HepG2 (cell line): ENCODE results near the gene UBAP1L. TPM values are rescaled to one million over a fixed set of nuclear protein-coding genes. Genes with fewer than 3 reads are reported as not detected.
A peak's percentile ranks its signal among the peaks of the same experiment; 100 is the strongest.

Experiments used
- ARID4A ChIP-seq: sonication (generic); formaldehyde crosslinking; IDR thresholded peaks from 2 replicates; pipeline ENCODE4 v1.5.0; 2020; ENCODE audit warnings: mild to moderate bottlenecking, missing genetic modification reagents, borderline replicate concordance
- FOXO4 ChIP-seq: sonication (generic); formaldehyde crosslinking; conservative IDR thresholded peaks from 2 replicates; pipeline ENCODE4 v1.8.1; 2023; ENCODE audit warnings: missing genetic modification reagents
- HOXA3 ChIP-seq: sonication (generic); formaldehyde crosslinking; IDR thresholded peaks from 2 replicates; pipeline ENCODE4 v1.5.0; 2020; ENCODE audit warnings: missing genetic modification reagents
- KLF16 ChIP-seq, 2 experiments: sonication (generic) in 1 of 2; formaldehyde crosslinking in 1 of 2; IDR thresholded peaks; 2 replicates each; pipeline versions ENCODE4 v1.6.1 to v1.8.0; 2016 to 2023; ENCODE audit warnings: missing genetic modification reagents in 2 of 2, missing compliant biosample characterization in 1 of 2
- MAX ChIP-seq: IDR thresholded peaks from 2 replicates; pipeline ENCODE4 v1.6.1; 2012; ENCODE audit warnings: inconsistent platforms
- MXD4 ChIP-seq: IDR thresholded peaks from 2 replicates; pipeline ENCODE4 v1.6.1; 2016; ENCODE audit warnings: mild to moderate bottlenecking, missing biosample characterization, missing genetic modification reagents
- PHF21A ChIP-seq: sonication (generic); formaldehyde crosslinking; IDR thresholded peaks from 2 replicates; pipeline ENCODE4 v1.5.0; 2020; ENCODE audit warnings: mild to moderate bottlenecking, missing genetic modification reagents
- SPEN ChIP-seq: sonication (generic); formaldehyde crosslinking; IDR thresholded peaks from 2 replicates; pipeline ENCODE4 v1.5.1; 2020; ENCODE audit warnings: low read depth, mild to moderate bottlenecking, missing genetic modification reagents
- TBX2 ChIP-seq: sonication (generic); formaldehyde crosslinking; IDR thresholded peaks from 2 replicates; pipeline ENCODE4 v1.5.0; 2020; ENCODE audit warnings: missing genetic modification reagents, mild to moderate bottlenecking, borderline replicate concordance
- ZIK1 ChIP-seq: sonication (generic); formaldehyde crosslinking; IDR thresholded peaks from 2 replicates; pipeline ENCODE4 v1.5.0; 2020; ENCODE audit warnings: mild to moderate bottlenecking, low read depth, missing genetic modification reagents, borderline replicate concordance
- ZKSCAN8 ChIP-seq: IDR thresholded peaks from 2 replicates; pipeline ENCODE4 v1.6.1; 2016; ENCODE audit warnings: borderline replicate concordance, missing genetic modification reagents, missing compliant biosample characterization
- ZNF251 ChIP-seq: sonication (generic); formaldehyde crosslinking; IDR thresholded peaks from 2 replicates; pipeline ENCODE4 v1.9.0; 2021; ENCODE audit warnings: mild to moderate bottlenecking, missing genetic modification reagents
- ZNF605 ChIP-seq: sonication (generic); formaldehyde crosslinking; IDR thresholded peaks from 2 replicates; pipeline ENCODE4 v1.8.0; 2022; ENCODE audit warnings: mild to moderate bottlenecking, missing genetic modification reagents
- ZNF687 ChIP-seq: sonication (generic); formaldehyde crosslinking; IDR thresholded peaks from 2 replicates; pipeline ENCODE4 v1.5.1; 2020; ENCODE audit warnings: mild to moderate bottlenecking, missing genetic modification reagents, moderate library complexity
- ZNF782 ChIP-seq: sonication (generic); formaldehyde crosslinking; IDR thresholded peaks from 2 replicates; pipeline ENCODE4 v1.4.0; 2020; ENCODE audit warnings: missing genetic modification reagents, mild to moderate bottlenecking, borderline replicate concordance
- ZNF788 ChIP-seq: sonication (generic); formaldehyde crosslinking; IDR thresholded peaks from 2 replicates; pipeline ENCODE4 v1.5.0; 2020; ENCODE audit warnings: mild to moderate bottlenecking, missing genetic modification reagents, borderline replicate concordance
- ZNF790 ChIP-seq: sonication (generic); formaldehyde crosslinking; IDR thresholded peaks from 2 replicates; pipeline ENCODE4 v1.8.0; 2022; ENCODE audit warnings: missing genetic modification reagents, mild to moderate bottlenecking, borderline replicate concordance
- ZSCAN30 ChIP-seq: sonication (generic); formaldehyde crosslinking; IDR thresholded peaks from 2 replicates; pipeline ENCODE4 v1.5.0; 2020; ENCODE audit warnings: mild to moderate bottlenecking, missing genetic modification reagents
- polyA plus RNA-seq, 8 experiments: library from polyadenylated mRNA; depleted of rRNA in 3 of 8; stranded (reverse) in 7 of 8; unstranded in 1 of 8; fragments of >200 nt; fragmentation: Illumina TruSeq in 4 of 8; extraction: Trizol in 4 of 8; gene quantifications; 2 replicates each; pipeline versions ENCODE4 v1.2.1 to v1.2.3, GENCODE V29; 2011 to 2016; ENCODE audit warnings: low read depth in 4 of 8, missing spikeins in 1 of 8, mixed read lengths in 1 of 8; ENCODE audit not compliant: insufficient read depth in 1 of 8
- total RNA-seq, 5 experiments: library from RNA; depleted of rRNA; stranded (reverse); fragments of >200 nt; fragmentation: Illumina TruSeq; extraction: Trizol; gene quantifications; 2 replicates each; pipeline ENCODE4 v1.2.3, GENCODE V29; 2016; ENCODE audit warnings: low read depth in 1 of 5

Gene UBAP1L
- total and polyA plus RNA-seq, 2 of the 13 experiments (the other 11 are each of a cell fraction or from before 2014, with no cell fraction given): 0.86 to 1.4 TPM

GRCh38 chr15:65044724-65045481 is 70.1 kb downstream of the UBAP1L start, which contains the start of gene SLC51B (continued):
- TF ChIP-seq MXD4 (CRISPR knock-in tag) (peak; percentile 59; the same call in 1 of the 2 replicates), TBX2 (CRISPR knock-in tag) (peak; percentile 93), ZNF251 (CRISPR knock-in tag) (0 out of 2 replicates have a peak, but pooled peaks have one; percentile 36), ZNF790 (CRISPR knock-in tag) (no peak), FOXO4 (CRISPR knock-in tag) (no peak), MAX (peak; percentile 64), HOXA3 (CRISPR knock-in tag) (peak; percentile 69), ARID4A (CRISPR knock-in tag) (peak; percentile 59; the same call in 1 of the 2 replicates), ZNF782 (CRISPR knock-in tag) (no peak), ZNF788 (CRISPR knock-in tag) (peak; percentile 87; the same call in 1 of the 2 replicates), ZNF687 (peak; percentile 86), ZIK1 (CRISPR knock-in tag) (no peak), ZNF605 (CRISPR knock-in tag) (peak; percentile 73), PHF21A (peak; percentile 98), ZKSCAN8 (peak; percentile 93; the same call in 1 of the 2 replicates), ZSCAN30 (CRISPR knock-in tag) (no peak), SPEN (CRISPR knock-in tag) (peak; percentile 53; the same call in 1 of the 2 replicates), KLF16 (CRISPR knock-in tag; IDR thresholded peaks at IDR 0.05) (peak in 1 of 2 experiments; percentile 40; a peak in 1 of 4 replicates)
